Nephron progenitor cell (in vitro differentiated cells): ENCODE measurements around the gene BARX2.

Source experiments
- DNase-seq: peaks from one replicate; pipeline ENCODE4 v3.0.0; 2021
- H3K27ac Mint-ChIP-seq: 2 replicates; pipeline ENCODE4 v1.8.0; 2021; ENCODE audit warnings: mild to moderate bottlenecking, moderate library complexity, mixed read lengths
- H3K27me3 Mint-ChIP-seq: 2 replicates; pipeline ENCODE4 v1.8.0; 2021; ENCODE audit warnings: mild to moderate bottlenecking, low read depth, mixed read lengths; ENCODE audit not compliant: poor library complexity
- H3K36me3 Mint-ChIP-seq: 2 replicates; pipeline ENCODE4 v1.8.0; 2021; ENCODE audit warnings: low read depth, mixed read lengths
- H3K4me1 Mint-ChIP-seq: 2 replicates; pipeline ENCODE4 v1.8.0; 2021; ENCODE audit warnings: mixed read lengths
- H3K4me3 Mint-ChIP-seq: 2 replicates; pipeline ENCODE4 v1.8.0; 2021; ENCODE audit warnings: mild to moderate bottlenecking, moderate library complexity, mixed read lengths
- H3K9me3 Mint-ChIP-seq: 2 replicates; pipeline ENCODE4 v1.8.0; 2021; ENCODE audit warnings: mild to moderate bottlenecking, moderate library complexity, mixed read lengths
- CTCF ChIP-seq: fragments of 200-600 bp; sonication (generic); IDR thresholded peaks from 2 replicates; pipeline ENCODE4 v1.5.0; 2021; ENCODE audit warnings: antibody characterized with exemption

BARX2 gene

GRCh38 chr11:129457321-129457720 is 81.7 kb downstream of the BARX2 start:
- Mint-ChIP-seq H3K27ac (peak overlapping the region; percentile 95), H3K36me3 (no peaks in the 10 kb centered on the region), H3K4me3 (peak overlapping the region; percentile 28), H3K4me1 (peaks cover 74% of the 10 kb centered on the region), H3K27me3 (peaks cover 16% of the 10 kb centered on the region), H3K9me3 (peaks cover 8% of the 10 kb centered on the region)
- DNase-seq = no peak
- no peak for TF ChIP-seq CTCF

- H3K27ac Mint-ChIP-seq = no peak overlapping the region
- H3K36me3 Mint-ChIP-seq = peaks cover 3% of the 10 kb centered on the region
- H3K4me1 Mint-ChIP-seq = peaks cover 71% of the 10 kb centered on the region
- no peak for DNase-seq
- TF ChIP-seq CTCF = no peak
- H3K9me3 Mint-ChIP-seq = peaks cover 16% of the 10 kb centered on the region
- no peak overlapping the region for H3K4me3 Mint-ChIP-seq
- H3K27me3 Mint-ChIP-seq = peaks cover 13% of the 10 kb centered on the region
Measured at GRCh38 chr11:129458278-129458677, 82.6 kb downstream of the BARX2 start.

- peaks cover 15% of the 10 kb centered on the region for H3K27me3 Mint-ChIP-seq
- peak overlapping the region; percentile 36 for H3K4me3 Mint-ChIP-seq
- H3K36me3 Mint-ChIP-seq = peaks cover 10% of the 10 kb centered on the region
- DNase-seq = peak; percentile 78
- TF ChIP-seq CTCF = no peak
- H3K27ac Mint-ChIP-seq = peak overlapping the region; percentile 95
- H3K9me3 Mint-ChIP-seq = peaks cover 23% of the 10 kb centered on the region
- peaks cover 64% of the 10 kb centered on the region for H3K4me1 Mint-ChIP-seq
Measured at GRCh38 chr11:129458756-129459535, 83.3 kb downstream of the BARX2 start.

GRCh38 chr11:129460714-129461113 is 85.1 kb downstream of the BARX2 start:
- Mint-ChIP-seq H3K4me1 (peaks cover 50% of the 10 kb centered on the region), H3K9me3 (peaks cover 37% of the 10 kb centered on the region), H3K27me3 (peaks cover 10% of the 10 kb centered on the region), H3K36me3 (peaks cover 12% of the 10 kb centered on the region), H3K27ac (no peak overlapping the region), H3K4me3 (no peak overlapping the region)
- no peak for TF ChIP-seq CTCF
- no peak for DNase-seq

- Mint-ChIP-seq H3K27me3 (no peaks in the 10 kb centered on the region), H3K9me3 (peaks cover 23% of the 10 kb centered on the region), H3K4me1 (peaks cover 8% of the 10 kb centered on the region), H3K27ac (no peak overlapping the region), H3K36me3 (peaks cover 8% of the 10 kb centered on the region), H3K4me3 (no peak overlapping the region)
- TF ChIP-seq CTCF = no peak
- no peak for DNase-seq
Measured at GRCh38 chr11:129484068-129484467, 108.4 kb downstream of the BARX2 start.

GRCh38 chr11:129489249-129489648 is 113.6 kb downstream of the BARX2 start:
- Mint-ChIP-seq H3K36me3 (peaks cover 8% of the 10 kb centered on the region), H3K4me3 (no peak overlapping the region), H3K27me3 (no peaks in the 10 kb centered on the region), H3K27ac (peak overlapping the region; percentile 10), H3K4me1 (peaks cover 14% of the 10 kb centered on the region), H3K9me3 (peaks cover 27% of the 10 kb centered on the region)
- no peak for DNase-seq
- TF ChIP-seq CTCF = no peak
